OCI-LY7 (cell line): Measurements from ENCODE around the gene AURKB. TPM values are rescaled to one million over a fixed set of nuclear protein-coding genes. Genes with fewer than 3 reads are reported as not detected.
A peak's percentile ranks its signal among the peaks of the same experiment; 100 is the strongest.

Experiments
- BruUV-seq: library from RNA; stranded (reverse); fragments of 400-500 nt; replicated peaks from 2 replicates; lab custom pipeline; 2021; lab: Mats Ljungman, UMichigan
- CTCF ChIA-PET: fragments of 300-600 bp; sonication (Branson Sonifier 250); formaldehyde crosslinking; loops from one replicate; lab custom pipeline; 2022; ENCODE audit warnings: antibody characterized with exemption; ENCODE audit not compliant: unreplicated experiment; lab: Charles Lee
- POLR2A ChIA-PET: fragments of 300-600 bp; sonication (Branson Sonifier 250); formaldehyde crosslinking; loops from one replicate; lab custom pipeline; 2022; ENCODE audit warnings: antibody characterized with exemption; lab: Charles Lee
- DNase-seq: peaks from one replicate; pipeline ENCODE4 v3.0.0-alpha.2; 2015; ENCODE audit warnings: low spot score
- H2AFZ ChIP-seq: fragments of 200-600 bp; sonication (generic), shearing (Covaris generic); 2 replicates; pipeline ENCODE4 v1.6.1; 2014; ENCODE audit warnings: mild to moderate bottlenecking, antibody characterized with exemption, low read length, moderate library complexity
- H3K27ac ChIP-seq: fragments of 200-600 bp; sonication (generic); 2 replicates; pipeline ENCODE4 v1.5.1; 2014; ENCODE audit warnings: mixed run types, low read depth, mild to moderate bottlenecking, moderate library complexity, low read length, inconsistent platforms; ENCODE audit not compliant: poor library complexity, severe bottlenecking
- H3K36me3 ChIP-seq: fragments of 200-600 bp; sonication (generic); 2 replicates; pipeline ENCODE4 v1.6.1; 2014; ENCODE audit warnings: mild to moderate bottlenecking, antibody characterized with exemption, low read length, moderate library complexity, mixed read lengths; ENCODE audit not compliant: insufficient read depth
- H3K4me1 ChIP-seq: fragments of 200-600 bp; sonication (generic); 2 replicates; pipeline ENCODE4 v1.5.1; 2014; ENCODE audit warnings: mild to moderate bottlenecking, low read length; ENCODE audit not compliant: insufficient read depth, poor library complexity, severe bottlenecking
- H3K4me2 ChIP-seq: fragments of 200-600 bp; sonication (generic); 2 replicates; pipeline ENCODE4 v1.6.1; 2014; ENCODE audit warnings: mild to moderate bottlenecking, low read length
- H3K4me3 ChIP-seq: fragments of 200-600 bp; sonication (generic); 2 replicates; pipeline ENCODE4 v1.5.1; 2014; ENCODE audit warnings: mild to moderate bottlenecking, low read depth, low read length; ENCODE audit not compliant: poor library complexity, severe bottlenecking
- H3K79me2 ChIP-seq: fragments of 200-600 bp; sonication (generic); 2 replicates; pipeline ENCODE4 v1.6.1; 2016; ENCODE audit warnings: low read depth, mild to moderate bottlenecking, low read length, moderate library complexity, mixed read lengths; ENCODE audit not compliant: insufficient read depth
- H3K9me2 ChIP-seq: fragments of 200-600 bp; sonication (generic); 2 replicates; pipeline ENCODE4 v1.6.1; 2016; ENCODE audit warnings: mild to moderate bottlenecking, low read length, mixed read lengths; ENCODE audit not compliant: insufficient read depth
- H3K9me3 ChIP-seq: fragments of 200-600 bp; sonication (generic); 2 replicates; pipeline ENCODE4 v1.6.1; 2014; ENCODE audit warnings: mild to moderate bottlenecking, mixed run types, low read length, mixed read lengths
- H4K20me1 ChIP-seq: fragments of 200-600 bp; sonication (generic); 2 replicates; pipeline ENCODE4 v1.6.1; 2014; ENCODE audit warnings: mild to moderate bottlenecking, antibody characterized with exemption, low read length, moderate library complexity, mixed read lengths; ENCODE audit not compliant: insufficient read depth
- CTCF ChIP-seq: fragments of 200-600 bp; sonication (generic); conservative IDR thresholded peaks from 2 replicates; pipeline ENCODE4 v1.5.1; 2014; ENCODE audit warnings: mild to moderate bottlenecking, antibody characterized with exemption, low read length, moderate library complexity, mixed read lengths
- EZH2phosphoT487 ChIP-seq: fragments of 200-600 bp; sonication (generic); IDR thresholded peaks from 2 replicates; pipeline ENCODE4 v1.6.1; 2018; ENCODE audit warnings: low read depth, borderline replicate concordance, mild to moderate bottlenecking, mixed run types, antibody characterized with exemption, low read length, moderate library complexity, mixed read lengths
- intact Hi-C: fragments of 100-400 bp; cut with micrococcal nuclease; formaldehyde crosslinking; loops from one replicate; pipeline ENCODE4 v1.10.0; 2022; ENCODE audit not compliant: unreplicated experiment
- total RNA-seq, 2 experiments: library from RNA; depleted of rRNA in 1 of 2; stranded (reverse); fragments of >200 nt in 1 of 2; shearing (Covaris generic) in 1 of 2; gene quantifications; 2 replicates each; pipeline ENCODE4 v1.2.3, GENCODE V29; 2014 to 2022

AURKB gene
- total RNA-seq, 2 experiments from 2014 or later = 283 to 310 TPM

GRCh38 chr17:8185582-8186445 lies 24.6 kb downstream of the AURKB start:
- ChIA-PET POLR2A (interaction anchor here (0.6 to 1.4 kb wide), 3 partner anchors 12 to 29 kb away, joined by 4 to 6 read pairs (median 4); no protein-coding TSS in a partner anchor), CTCF (interaction anchor here (0.6 kb wide), 1 partner anchor 24 kb away, joined by 3 read pairs; the partner anchor contains the start of gene AURKB)
- intact Hi-C loops = loop anchor here (1.0 kb wide), 1 partner anchor 114 kb away; no protein-coding TSS in a partner anchor
- Histone ChIP-seq H2AFZ (peak overlapping the region; percentile 75; the same call in 1 of the 2 replicates), H3K4me2 (peak overlapping the region; percentile 91), H3K9me3 (no peaks in the 10 kb centered on the region), H3K36me3 (no peaks in the 10 kb centered on the region), H3K27ac (peak overlapping the region; percentile 92), H3K4me3 (peak overlapping the region; percentile 83), H4K20me1 (peaks cover 6% of the 10 kb centered on the region; the same call in 1 of the 2 replicates), H3K4me1 (peaks cover 20% of the 10 kb centered on the region), H3K79me2 (peaks cover 11% of the 10 kb centered on the region; the same call in 1 of the 2 replicates), H3K9me2 (no peaks in the 10 kb centered on the region)
- no TSS peak for BruUV-seq
- TF ChIP-seq CTCF (no peak), EZH2phosphoT487 (no peak)
- peak; percentile 80 for DNase-seq

DNA sequence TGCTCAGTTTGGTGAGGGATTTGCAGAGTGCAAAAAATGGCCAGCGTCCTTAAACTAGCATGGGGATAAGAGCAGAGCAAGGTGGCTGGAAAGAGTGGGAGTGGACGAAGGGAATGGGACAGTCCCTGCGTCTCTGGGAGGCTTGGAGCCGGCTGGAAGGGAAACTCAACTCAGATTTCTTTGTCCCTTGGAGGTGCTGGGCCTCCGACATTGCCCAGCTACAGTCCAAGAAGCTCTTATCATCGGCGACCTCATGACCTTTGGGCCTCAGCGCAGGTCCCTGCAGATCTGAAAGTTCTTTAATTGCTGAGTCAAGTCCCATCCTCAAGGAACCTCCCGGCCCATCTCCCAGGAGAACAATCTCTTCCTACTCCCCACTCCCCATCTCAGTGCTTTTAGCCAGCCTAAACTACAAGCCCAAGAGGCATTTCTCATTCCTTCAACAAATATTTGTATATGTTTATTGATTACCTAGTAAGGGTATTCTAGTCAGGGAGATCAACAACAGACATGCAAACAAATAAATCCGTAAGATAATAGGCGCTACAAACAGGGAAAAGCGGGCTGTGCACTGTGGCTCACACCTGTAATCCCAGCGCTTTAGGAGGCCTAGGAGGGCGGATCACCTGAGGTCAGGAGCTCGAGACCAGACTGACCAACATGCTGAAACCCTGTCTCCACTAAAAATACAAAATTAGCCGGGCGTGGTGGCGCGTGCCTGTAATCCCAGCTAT lies 33.2 kb downstream of the AURKB start:
- Histone ChIP-seq H2AFZ (peak overlapping the region; percentile 91), H3K4me1 (peaks cover 36% of the 10 kb centered on the region), H4K20me1 (no peaks in the 10 kb centered on the region), H3K9me3 (no peaks in the 10 kb centered on the region), H3K27ac (peak overlapping the region; percentile 91), H3K9me2 (no peaks in the 10 kb centered on the region), H3K4me2 (peak overlapping the region; percentile 99), H3K4me3 (peak overlapping the region; percentile 81), H3K79me2 (peaks cover 5% of the 10 kb centered on the region; the same call in 1 of the 2 replicates), H3K36me3 (no peaks in the 10 kb centered on the region)
- no TSS peak for BruUV-seq
- DNase-seq = no peak
- intact Hi-C loops = no loop called here
- POLR2A ChIA-PET = interaction anchor here (0.5 to 1.1 kb wide), 3 partner anchors 21 to 87 kb away, joined by 3 to 4 read pairs (median 3); no protein-coding TSS in a partner anchor
- TF ChIP-seq EZH2phosphoT487 = no peak
- no peak for TF ChIP-seq CTCF
- CTCF ChIA-PET = no interaction called here
